SK-N-SH treated with all-trans-retinoic acid at 6 μM for 48 hours (cell line): Measurements from ENCODE around the gene AKT3.
"Not testable (repeated sequence)": the region's sequence is repeated elsewhere in the genome, so short reads cannot be mapped to it uniquely, and the experiment has no call there.

Source experiments
- ATAC-seq: fragments of 200-7000 bp; cut with Tn5 transposase; 3 replicates; pipeline ENCODE4 v1.9.1; 2020; ENCODE audit warnings: mild to moderate bottlenecking, moderate library complexity
- CREB5 ChIP-seq: fragments of 250-450 bp; sonication (Bioruptor Pico); IDR thresholded peaks from 2 replicates; pipeline ENCODE4 v1.5.1; 2020; ENCODE audit warnings: low read depth, mild to moderate bottlenecking, moderate library complexity
- CSRNP3 ChIP-seq: fragments of 250-450 bp; sonication (Bioruptor Pico); IDR thresholded peaks from 2 replicates; pipeline ENCODE4 v1.5.1; 2021; ENCODE audit warnings: mild to moderate bottlenecking, moderate library complexity
- GLIS3 ChIP-seq: fragments of 250-450 bp; sonication (Bioruptor Pico); IDR thresholded peaks from 2 replicates; pipeline ENCODE4 v1.5.0; 2020; ENCODE audit warnings: mild to moderate bottlenecking, moderate library complexity
- ISL1 ChIP-seq: fragments of 250-450 bp; sonication (Bioruptor Pico); IDR thresholded peaks from 2 replicates; pipeline ENCODE4 v2.1.2; 2022; ENCODE audit warnings: mild to moderate bottlenecking, moderate library complexity
- OSR1 ChIP-seq: fragments of 250-450 bp; sonication (Bioruptor Pico); IDR thresholded peaks from 2 replicates; pipeline ENCODE4 v1.8.0; 2022; ENCODE audit warnings: moderate library complexity, mild to moderate bottlenecking, inconsistent platforms
- PATZ1 ChIP-seq: fragments of 250-450 bp; sonication (Bioruptor Pico); IDR thresholded peaks from 2 replicates; pipeline ENCODE4 v1.8.0; 2020; ENCODE audit warnings: mild to moderate bottlenecking, moderate library complexity, borderline replicate concordance
- POU6F1 ChIP-seq: fragments of 250-450 bp; sonication (Bioruptor Pico); IDR thresholded peaks from 2 replicates; pipeline ENCODE4 v1.8.0; 2021; ENCODE audit warnings: low read depth, mild to moderate bottlenecking, moderate library complexity, borderline replicate concordance
- RARB ChIP-seq: fragments of 250-450 bp; sonication (Bioruptor Pico); IDR thresholded peaks from 2 replicates; pipeline ENCODE4 v1.8.0; 2021; ENCODE audit warnings: mild to moderate bottlenecking, moderate library complexity
- TSHZ2 ChIP-seq: fragments of 250-450 bp; sonication (Bioruptor Pico); IDR thresholded peaks from 2 replicates; pipeline ENCODE4 v1.5.0; 2020; ENCODE audit warnings: mild to moderate bottlenecking, moderate library complexity
- ZFP3 ChIP-seq: fragments of 250-450 bp; sonication (Bioruptor Pico); IDR thresholded peaks from 2 replicates; pipeline ENCODE4 v1.5.0; 2020; ENCODE audit warnings: mild to moderate bottlenecking, moderate library complexity
- ZNF565 ChIP-seq: fragments of 450-650 bp; formaldehyde crosslinking; conservative IDR thresholded peaks from 2 replicates; pipeline ENCODE4 v1.5.0; 2020; ENCODE audit warnings: low read depth, mild to moderate bottlenecking, moderate library complexity
- ZNF8 ChIP-seq: fragments of 450-650 bp; formaldehyde crosslinking; IDR thresholded peaks from 2 replicates; pipeline ENCODE4 v1.5.0; 2020; ENCODE audit warnings: mild to moderate bottlenecking, moderate library complexity

The AKT3 gene

GRCh38 chr1:243595527-243596210 is 254.4 kb downstream of the AKT3 start (continued):
- TF ChIP-seq CSRNP3 (CRISPR knock-in tag): no peak
- no peak for TF ChIP-seq ZNF565 (CRISPR knock-in tag)
- no peak for TF ChIP-seq OSR1 (CRISPR knock-in tag)

- ATAC-seq: no peak
- TF ChIP-seq ZNF565 (CRISPR knock-in tag) (no peak), OSR1 (CRISPR knock-in tag) (no peak), ZNF8 (CRISPR knock-in tag) (no peak), CREB5 (no peak), TSHZ2 (CRISPR knock-in tag) (no peak)
- TF ChIP-seq, all 23 proteins: peak for 0
Observed at GRCh38 chr1:243594455-243594854, 255.6 kb downstream of the AKT3 start.

GRCh38 chr1:243589286-243589685 is 260.8 kb downstream of the AKT3 start:
- ATAC-seq: not testable (repeated sequence)

GRCh38 chr1:243587823-243588560 is 262.1 kb downstream of the AKT3 start:
- no peak for TF ChIP-seq ZFP3 (CRISPR knock-in tag)
- no peak for TF ChIP-seq POU6F1 (CRISPR knock-in tag)
- no peak for TF ChIP-seq RARB (CRISPR knock-in tag)
- TF ChIP-seq GLIS3: no peak
- TF ChIP-seq PATZ1 (CRISPR knock-in tag): no peak
- no peak for TF ChIP-seq ISL1 (CRISPR knock-in tag)
- no peak for TF ChIP-seq OSR1 (CRISPR knock-in tag)
- TF ChIP-seq TSHZ2 (CRISPR knock-in tag): no peak
- no peak for TF ChIP-seq CSRNP3 (CRISPR knock-in tag)
- TF ChIP-seq, all 23 proteins: peak for 0
- no peak for ATAC-seq
